HG03469 (cell line): ENCODE measurements around the gene RPS14.
A peak's percentile ranks its signal among the peaks of the same experiment; 100 is the strongest.

Experiments used
- ATAC-seq: cut with Tn5 transposase; IDR thresholded peaks from one replicate; pipeline ENCODE4 v1.9.1; 2021; ENCODE audit warnings: mild to moderate bottlenecking, moderate library complexity, moderate number of reproducible peaks; ENCODE audit not compliant: unreplicated experiment

The RPS14 gene

DNA sequence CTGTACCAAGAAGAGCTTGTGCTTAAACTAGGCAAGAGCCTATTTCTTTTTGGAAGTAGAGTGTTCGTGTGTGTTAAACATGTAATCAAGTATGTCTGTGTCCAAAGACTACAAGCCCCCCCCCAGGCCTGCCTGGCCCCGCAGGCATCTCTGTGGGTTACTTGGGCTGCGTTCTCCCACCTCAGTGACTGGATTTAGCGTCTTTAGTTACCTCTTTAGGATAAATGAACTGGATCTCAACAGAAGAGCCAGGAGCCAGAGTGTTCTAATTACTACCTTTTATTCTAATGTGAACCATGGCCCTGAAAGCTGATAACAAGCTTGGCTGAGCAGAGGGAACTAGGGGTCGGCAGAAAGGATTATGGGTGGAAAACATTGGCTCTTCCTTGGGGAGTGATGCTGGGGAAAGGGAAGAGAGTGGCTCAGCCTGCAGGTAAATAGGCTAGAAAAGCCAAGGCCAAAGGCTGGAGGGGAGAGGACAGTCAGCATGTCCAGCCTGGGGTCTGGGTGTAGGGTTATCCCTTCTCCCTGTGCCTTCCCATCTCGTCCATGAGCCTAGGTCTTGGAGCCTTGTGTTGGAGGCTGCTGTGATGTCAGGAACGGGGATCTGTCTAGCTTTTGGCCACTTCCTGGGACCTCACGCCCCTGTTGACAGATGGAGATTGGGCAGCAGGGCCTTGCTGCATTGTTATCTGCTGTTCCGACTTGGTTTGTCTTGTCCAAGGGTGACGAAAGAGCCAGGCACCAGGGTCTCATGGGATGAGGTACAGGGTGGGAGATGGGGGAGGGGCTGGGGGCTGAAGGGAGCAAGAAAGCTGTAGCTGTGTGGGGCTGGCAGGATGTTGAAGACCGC is 47.9 kb downstream of the RPS14 start:
- no peak for ATAC-seq

DNA sequence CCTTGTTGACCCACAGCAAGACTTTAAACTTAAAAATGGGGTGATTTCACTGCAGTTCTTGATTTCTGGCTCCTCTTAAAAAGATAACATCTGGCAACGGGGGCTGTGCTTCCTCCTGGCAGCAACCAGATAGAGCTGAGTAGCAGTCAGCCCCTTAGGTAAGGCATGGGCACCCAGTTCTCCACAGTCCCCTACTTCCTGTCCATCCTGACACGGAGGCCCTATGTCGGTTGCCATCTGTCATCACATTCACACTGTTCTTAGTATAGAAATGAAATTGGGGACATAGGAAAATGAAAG is 48.5 kb downstream of the RPS14 start:
- ATAC-seq, result no peak

- no peak for ATAC-seq
Observed at GRCh38 chr5:150400316-150401075, 49.0 kb downstream of the RPS14 start.

GRCh38 chr5:150399524-150400211 is 49.9 kb downstream of the RPS14 start:
- ATAC-seq, result peak; percentile 2

DNA sequence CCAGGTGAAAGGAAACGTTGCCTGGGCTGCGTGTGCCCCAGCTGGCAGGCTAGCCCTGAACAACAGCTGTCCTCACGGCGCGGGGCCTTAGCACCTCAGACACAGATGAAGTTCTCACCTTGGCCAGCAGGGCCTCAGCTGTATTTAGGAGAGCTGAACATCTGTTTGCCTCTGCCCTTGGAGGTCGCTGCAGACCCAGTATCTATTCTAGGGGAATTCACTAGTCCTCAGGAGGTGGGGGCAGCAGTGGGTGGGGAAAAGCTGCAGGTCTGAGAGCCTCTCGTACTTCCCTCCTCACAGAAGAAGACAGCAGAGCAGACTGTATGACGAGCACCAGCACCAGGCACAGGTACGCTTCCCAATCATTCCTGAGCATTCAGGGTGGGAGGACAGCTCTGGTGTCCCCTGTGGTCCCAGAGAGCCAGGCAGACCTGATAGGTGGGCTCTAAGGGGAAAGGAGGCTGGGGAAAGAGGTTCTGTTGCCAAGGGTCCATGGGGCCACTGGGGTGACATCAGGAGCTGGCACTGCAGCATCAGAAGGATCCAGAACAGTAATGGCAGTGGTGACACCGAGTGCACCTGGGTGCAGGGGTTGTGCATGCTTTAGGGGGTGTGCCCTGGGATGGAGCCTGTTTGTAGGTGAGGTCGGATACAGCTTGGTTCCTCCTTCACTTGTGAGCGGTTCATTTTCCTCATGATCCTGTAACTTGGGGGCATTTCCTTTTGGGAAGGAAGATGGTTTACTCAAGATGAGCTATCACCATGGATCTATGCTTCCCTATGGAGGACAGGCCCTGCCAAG is 50.6 kb downstream of the RPS14 start:
- peak; percentile 44 for ATAC-seq

GRCh38 chr5:150397782-150398721 is 51.5 kb downstream of the RPS14 start:
- no peak for ATAC-seq

- ATAC-seq, result no peak
Observed at GRCh38 chr5:150397146-150397781, 52.3 kb downstream of the RPS14 start.

GRCh38 chr5:150396267-150396666 is 53.3 kb downstream of the RPS14 start:
- no peak for ATAC-seq

DNA sequence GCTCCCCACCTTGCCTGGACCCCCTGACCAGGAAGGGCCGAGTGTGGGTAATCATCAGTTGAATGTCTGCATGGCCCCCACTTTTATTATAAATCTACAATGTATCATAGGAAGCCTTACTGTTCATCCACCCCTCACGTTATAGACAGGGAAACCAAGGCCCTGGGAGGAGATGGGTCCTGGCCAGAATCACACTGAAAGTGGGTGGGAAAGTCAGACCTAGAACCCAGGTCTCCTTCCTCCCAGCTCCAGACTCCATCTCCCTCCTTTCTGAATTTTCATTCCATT is 53.9 kb downstream of the RPS14 start:
- ATAC-seq, result no peak

DNA sequence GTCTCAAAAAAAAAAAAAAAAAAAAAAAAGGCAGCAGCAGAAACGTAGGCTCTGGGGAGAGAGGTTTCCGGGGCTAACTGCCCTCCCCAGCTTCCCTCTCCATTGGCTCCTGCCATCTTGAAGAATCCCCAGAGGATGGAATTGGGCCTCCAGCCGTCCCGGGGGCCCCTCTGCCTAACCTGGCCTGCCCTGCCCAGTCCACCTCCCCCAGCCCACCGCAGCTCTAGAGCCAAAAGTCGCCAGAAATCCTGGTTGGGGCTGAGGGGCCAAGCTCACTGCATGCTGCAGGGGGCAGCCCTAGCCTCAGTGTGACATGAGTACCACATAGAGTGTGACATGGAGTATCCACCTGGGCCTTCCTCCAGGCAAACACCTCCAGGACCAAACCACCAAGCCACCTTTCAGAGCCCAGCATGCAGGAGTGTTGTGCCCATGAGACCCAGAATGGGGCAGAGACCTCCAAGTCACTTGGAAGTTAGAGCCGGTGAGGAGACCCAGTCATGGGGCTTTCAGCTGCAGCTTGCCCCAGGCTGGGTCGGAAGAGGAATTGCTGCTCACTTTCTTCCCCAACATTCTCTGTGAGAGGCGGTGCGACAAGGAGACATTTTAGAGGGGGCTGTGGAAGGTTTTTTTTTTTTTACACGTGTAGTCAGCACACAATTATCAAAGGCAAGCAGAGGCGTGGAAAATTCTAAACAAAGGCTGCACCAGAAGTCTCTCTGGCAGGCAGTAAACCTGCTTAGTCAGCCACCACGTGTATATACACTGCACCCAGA is 54.4 kb downstream of the RPS14 start:
- ATAC-seq, result no peak

GRCh38 chr5:150394131-150394530 is 55.4 kb downstream of the RPS14 start:
- no peak for ATAC-seq

DNA sequence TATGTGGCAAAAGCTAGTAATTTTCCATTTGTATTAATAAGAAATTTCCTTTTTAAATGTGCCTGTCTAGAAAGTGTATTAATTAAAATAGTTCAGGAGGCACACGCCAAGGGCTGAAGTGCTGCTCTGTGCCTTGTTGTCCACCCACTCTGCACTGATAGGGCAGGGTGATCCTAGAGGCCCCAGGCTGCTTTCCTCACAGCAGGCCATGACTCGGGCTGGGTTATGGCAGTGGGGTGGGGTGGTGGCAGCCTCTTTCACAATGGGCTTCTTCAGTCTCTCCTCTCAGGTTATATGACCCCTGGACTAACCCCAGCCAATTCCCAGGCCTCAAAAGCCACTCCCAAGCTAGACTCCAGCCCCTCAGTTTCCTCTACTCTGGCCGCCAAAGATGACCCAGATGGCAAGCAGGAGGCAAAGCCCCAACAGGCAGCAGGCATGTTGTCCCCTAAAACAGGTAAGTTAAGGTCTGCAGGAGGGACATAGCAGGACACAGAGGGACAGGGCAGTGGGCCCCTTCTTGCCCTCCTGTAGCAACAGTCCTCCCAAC is 56.4 kb downstream of the RPS14 start:
- ATAC-seq, result no peak

DNA sequence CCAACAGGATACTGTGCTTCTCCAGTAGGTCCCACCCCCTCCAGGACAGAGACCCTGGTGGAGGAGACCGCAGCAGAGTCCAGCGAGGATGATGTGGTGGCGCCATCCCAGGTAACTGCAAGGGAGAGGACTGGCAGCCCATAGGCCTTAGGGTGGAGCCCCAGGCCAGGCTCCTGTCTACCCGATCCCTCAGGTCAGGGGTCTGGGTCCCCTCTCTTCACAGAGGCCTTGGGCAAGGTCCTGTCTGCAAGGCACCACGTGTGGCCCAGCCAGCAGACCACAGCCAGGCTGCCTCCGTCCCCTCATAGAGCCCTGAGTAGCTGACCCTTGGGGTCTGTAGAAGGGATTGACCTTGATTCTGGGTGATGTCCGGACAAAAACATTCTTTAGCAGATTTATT is 56.9 kb downstream of the RPS14 start:
- no peak for ATAC-seq
